NCI-H2227 (cell line): ENCODE data around the gene ABCB1.

Experiments
- DNase-seq: peaks from one replicate; lab custom pipeline; 2025; ENCODE audit not compliant: unreplicated experiment; lab: John Stamatoyannopoulos, UW

Gene ABCB1

GRCh38 chr7:87600130-87601124 lies at the start of gene ABCB1:
TSS of gene ABCB1 (minus strand) at chr7:87600884. CDS start at chr7:87600184, 700 bp downstream.
- DNase-seq = peak; percentile 41

- no peak for DNase-seq
Observed at GRCh38 chr7:87648316-87648715, 47.6 kb upstream of the ABCB1 start.

- DNase-seq = no peak
Observed at GRCh38 chr7:87645446-87645845, 44.8 kb upstream of the ABCB1 start.

- no peak for DNase-seq
Observed at GRCh38 chr7:87635921-87636320, 35.2 kb upstream of the ABCB1 start.

GRCh38 chr7:87628780-87629569 lies 28.3 kb upstream of the ABCB1 start:
- DNase-seq = peak; percentile 39

GRCh38 chr7:87627634-87627994 lies 26.9 kb upstream of the ABCB1 start:
- no peak for DNase-seq

GRCh38 chr7:87625101-87625500 lies 24.4 kb upstream of the ABCB1 start:
- DNase-seq = no peak

GRCh38 chr7:87624628-87625027 lies 23.9 kb upstream of the ABCB1 start:
- DNase-seq = no peak

- DNase-seq = no peak
Observed at GRCh38 chr7:87615197-87615596, 14.5 kb upstream of the ABCB1 start.

GRCh38 chr7:87609916-87610315 lies 9.2 kb upstream of the ABCB1 start:
- DNase-seq = no peak

GRCh38 chr7:87608431-87608830 lies 7.7 kb upstream of the ABCB1 start:
- DNase-seq = no peak

GRCh38 chr7:87604264-87604663 lies 3.6 kb upstream of the ABCB1 start:
- DNase-seq = no peak

- no peak for DNase-seq
Observed at GRCh38 chr7:87599336-87599735, 1.3 kb downstream of the ABCB1 start.

- DNase-seq = no peak
Observed at GRCh38 chr7:87598234-87599009, 2.3 kb downstream of the ABCB1 start.

- DNase-seq = no peak
Observed at GRCh38 chr7:87596696-87597095, 4.0 kb downstream of the ABCB1 start.

- DNase-seq = no peak
Observed at GRCh38 chr7:87596136-87596535, 4.5 kb downstream of the ABCB1 start.

GRCh38 chr7:87592300-87592699 lies 8.4 kb downstream of the ABCB1 start:
- DNase-seq = no peak

GRCh38 chr7:87591211-87591610 lies 9.5 kb downstream of the ABCB1 start:
- DNase-seq = no peak

- no peak for DNase-seq
Observed at GRCh38 chr7:87590578-87590977, 10.1 kb downstream of the ABCB1 start.

- no peak for DNase-seq
Observed at GRCh38 chr7:87589631-87590030, 11.1 kb downstream of the ABCB1 start.

GRCh38 chr7:87581723-87582122 lies 19.0 kb downstream of the ABCB1 start:
- DNase-seq = no peak
